Activated CD8-positive, alpha-beta memory T cell treated with anti-CD3 and anti-CD28 coated beads for 48 hours (primary cell): Measurements from ENCODE around the gene RECQL.
"Not testable (repeated sequence)": the region's sequence is repeated elsewhere in the genome, so short reads cannot be mapped to it uniquely, and the experiment has no call there.

Experiments
- DNase-seq, 3 experiments: peaks; one replicate each; pipeline ENCODE4 v3.0.0-alpha.2; 2020; ENCODE audit warnings: low read depth in 2 of 3, low spot score in 2 of 3

Gene RECQL

GRCh38 chr12:21433525-21433924, 67.9 kb downstream of the RECQL start:
- no peak for DNase-seq

DNA sequence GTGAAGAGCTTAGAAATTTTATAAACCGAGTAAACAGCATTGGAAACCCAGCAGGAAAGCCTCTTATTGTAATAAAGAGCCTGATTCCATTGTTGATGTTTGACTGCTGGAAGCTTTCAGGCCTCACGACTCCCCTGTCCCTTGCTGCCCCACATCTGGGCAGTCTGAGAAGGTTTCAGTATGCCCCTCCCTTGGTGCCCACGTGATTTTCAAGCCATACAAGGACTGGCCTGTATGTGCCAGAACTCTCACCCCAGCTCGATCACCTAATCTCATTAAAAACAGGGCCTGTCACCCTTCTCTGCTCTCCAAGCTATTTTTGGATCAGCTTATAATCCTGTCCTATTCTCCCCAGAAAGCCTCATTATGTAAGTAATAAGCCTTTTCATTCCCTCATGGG, 71.4 kb downstream of the RECQL start:
- no peak for DNase-seq

- DNase-seq, result no peak
Measured at GRCh38 chr12:21428241-21428640, 73.2 kb downstream of the RECQL start.

DNA sequence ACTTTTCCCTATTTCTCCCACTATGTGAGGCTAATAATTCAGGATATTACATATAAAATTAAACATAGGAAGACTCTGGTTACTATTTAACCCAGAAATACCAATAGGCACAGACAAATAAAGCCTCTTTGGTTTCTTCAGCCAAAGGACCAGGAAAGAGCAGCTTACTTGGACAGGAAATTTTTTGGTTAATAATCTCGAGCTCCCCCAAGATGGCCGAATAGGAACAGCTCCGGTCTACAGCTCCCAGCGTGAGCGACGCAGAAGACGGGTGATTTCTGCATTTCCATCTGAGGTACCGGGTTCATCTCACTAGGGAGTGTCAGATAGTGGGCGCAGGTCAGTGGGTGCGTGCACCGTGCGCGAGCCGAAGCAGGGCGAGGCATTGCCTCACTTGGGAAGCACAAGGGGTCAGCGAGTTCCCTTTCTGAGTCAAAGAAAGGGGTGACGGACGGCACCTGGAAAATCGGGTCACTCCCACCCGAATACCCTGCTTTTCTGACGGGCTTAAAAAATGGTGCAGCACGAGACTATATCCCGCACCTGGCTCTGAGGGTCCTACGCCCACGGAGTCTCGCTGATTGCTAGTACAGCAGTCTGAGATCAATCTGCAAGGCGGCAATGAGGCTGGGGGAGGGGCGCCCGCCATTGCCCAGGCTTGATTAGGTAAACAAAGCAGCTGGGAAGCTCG, 82.3 kb downstream of the RECQL start:
- not testable (repeated sequence) for DNase-seq
